ENCODE data around the gene RABL3. TPM values are rescaled to one million over a fixed set of nuclear protein-coding genes. Genes with fewer than 3 reads are reported as not detected.

Gene RABL3
- total and polyA plus RNA-seq, 2 of the 13 experiments (the other 11 are each of a cell fraction or from before 2014, with no cell fraction given), result 4.8 to 31.9 TPM

DNA sequence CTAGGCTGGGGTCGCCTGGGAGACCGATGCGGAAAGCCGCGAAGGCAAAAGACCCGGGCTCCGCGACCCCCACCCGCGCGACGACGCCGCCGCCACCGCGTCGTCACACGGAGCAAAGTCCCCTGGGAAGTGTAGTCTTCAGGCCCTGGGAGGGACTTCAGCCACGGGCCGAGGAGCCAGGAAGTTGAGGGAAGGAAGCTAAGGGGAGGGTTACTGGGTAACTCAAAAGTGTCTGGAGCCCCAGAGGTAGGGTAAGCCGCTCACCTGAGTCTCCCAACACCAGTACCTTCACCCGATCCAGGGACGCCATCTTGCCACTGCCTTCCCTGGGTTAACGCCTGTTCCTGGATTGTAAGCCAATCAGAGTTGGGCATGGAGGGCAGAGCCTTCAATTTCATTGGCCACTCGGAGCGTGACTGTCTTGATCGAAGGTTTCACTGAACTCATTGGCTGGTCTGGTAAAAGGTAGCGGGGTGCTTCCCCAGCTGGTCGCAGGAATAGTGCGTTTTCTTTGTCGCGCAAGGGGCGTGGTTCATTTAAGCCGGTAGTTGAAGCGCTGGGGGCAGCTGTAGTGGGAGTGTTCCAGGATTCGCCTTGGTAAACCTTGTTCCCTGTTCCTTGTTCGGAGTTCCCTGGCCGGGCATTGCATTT, at the start of gene RABL3, which contains the start of gene GTF2E1 (continued):
- TF ChIP-seq, protein P1, sequence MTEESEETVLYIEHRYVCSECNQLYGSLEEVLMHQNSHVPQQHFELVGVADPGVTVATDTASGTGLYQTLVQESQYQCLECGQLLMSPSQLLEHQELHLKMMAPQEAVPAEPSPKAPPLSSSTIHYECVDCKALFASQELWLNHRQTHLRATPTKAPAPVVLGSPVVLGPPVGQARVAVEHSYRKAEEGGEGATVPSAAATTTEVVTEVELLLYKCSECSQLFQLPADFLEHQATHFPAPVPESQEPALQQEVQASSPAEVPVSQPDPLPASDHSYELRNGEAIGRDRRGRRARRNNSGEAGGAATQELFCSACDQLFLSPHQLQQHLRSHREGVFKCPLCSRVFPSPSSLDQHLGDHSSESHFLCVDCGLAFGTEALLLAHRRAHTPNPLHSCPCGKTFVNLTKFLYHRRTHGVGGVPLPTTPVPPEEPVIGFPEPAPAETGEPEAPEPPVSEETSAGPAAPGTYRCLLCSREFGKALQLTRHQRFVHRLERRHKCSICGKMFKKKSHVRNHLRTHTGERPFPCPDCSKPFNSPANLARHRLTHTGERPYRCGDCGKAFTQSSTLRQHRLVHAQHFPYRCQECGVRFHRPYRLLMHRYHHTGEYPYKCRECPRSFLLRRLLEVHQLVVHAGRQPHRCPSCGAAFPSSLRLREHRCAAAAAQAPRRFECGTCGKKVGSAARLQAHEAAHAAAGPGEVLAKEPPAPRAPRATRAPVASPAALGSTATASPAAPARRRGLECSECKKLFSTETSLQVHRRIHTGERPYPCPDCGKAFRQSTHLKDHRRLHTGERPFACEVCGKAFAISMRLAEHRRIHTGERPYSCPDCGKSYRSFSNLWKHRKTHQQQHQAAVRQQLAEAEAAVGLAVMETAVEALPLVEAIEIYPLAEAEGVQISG (CRISPR knock-in tag; IDR thresholded peaks at IDR 0.05), result peak; percentile 75
- TF ChIP-seq HCFC1 (IDR thresholded peaks at IDR 0.05; ENCODE audit: low read depth, low read length) (peak; percentile 73), PHF21A (CRISPR knock-in tag; IDR thresholded peaks at IDR 0.05) (peak; percentile 20; the same call in 1 of the 2 replicates), ZNF792 (CRISPR knock-in tag; IDR thresholded peaks at IDR 0.05) (peak; percentile 57; the same call in 1 of the 2 replicates), KAT8 (CRISPR knock-in tag; IDR thresholded peaks at IDR 0.05) (peak; percentile 94), ASH2L (IDR thresholded peaks at IDR 0.05; ENCODE audit: insufficient read length, low read depth, low read length) (peak; percentile 89), FOXO1 (CRISPR knock-in tag; IDR thresholded peaks at IDR 0.05) (peak; percentile 15), MLXIP (CRISPR knock-in tag; IDR thresholded peaks at IDR 0.05; ENCODE audit: borderline replicate concordance) (no peak), GATA4 (IDR thresholded peaks at IDR 0.05; ENCODE audit: borderline replicate concordance, low read depth) (no peak), BRD4 (CRISPR knock-in tag; IDR thresholded peaks at IDR 0.05) (0 out of 2 replicates have a peak, but pooled peaks have one; percentile 48), YEATS2 (CRISPR knock-in tag; IDR thresholded peaks at IDR 0.05; ENCODE audit: borderline replicate concordance) (peak; percentile 69; the same call in 1 of the 2 replicates), ZNF543 (CRISPR knock-in tag; IDR thresholded peaks at IDR 0.05) (0 out of 2 replicates have a peak, but pooled peaks have one; percentile 45), ERF (CRISPR knock-in tag; IDR thresholded peaks at IDR 0.05) (peak; percentile 72; the same call in 1 of the 2 replicates), GATAD2A (CRISPR knock-in tag; IDR thresholded peaks at IDR 0.05) (peak; percentile 42; the same call in 1 of the 2 replicates), KMT2A (CRISPR knock-in tag; IDR thresholded peaks at IDR 0.05) (peak; percentile 77), ZBTB49 (CRISPR knock-in tag; IDR thresholded peaks at IDR 0.05; ENCODE audit: borderline replicate concordance) (no peak), RNF2 (conservative IDR thresholded peaks at IDR 0.05; ENCODE audit: low read depth) (0 out of 2 replicates have a peak, but pooled peaks have one; percentile 18), RBAK (CRISPR knock-in tag; IDR thresholded peaks at IDR 0.05) (no peak), ZNF264 (CRISPR knock-in tag; IDR thresholded peaks at IDR 0.05) (peak; percentile 34; the same call in 1 of the 2 replicates), KLF15 (CRISPR knock-in tag; IDR thresholded peaks at IDR 0.05; ENCODE audit: borderline replicate concordance) (no peak; the same call in 1 of the 2 replicates)
- TF ChIP-seq, protein P2, sequence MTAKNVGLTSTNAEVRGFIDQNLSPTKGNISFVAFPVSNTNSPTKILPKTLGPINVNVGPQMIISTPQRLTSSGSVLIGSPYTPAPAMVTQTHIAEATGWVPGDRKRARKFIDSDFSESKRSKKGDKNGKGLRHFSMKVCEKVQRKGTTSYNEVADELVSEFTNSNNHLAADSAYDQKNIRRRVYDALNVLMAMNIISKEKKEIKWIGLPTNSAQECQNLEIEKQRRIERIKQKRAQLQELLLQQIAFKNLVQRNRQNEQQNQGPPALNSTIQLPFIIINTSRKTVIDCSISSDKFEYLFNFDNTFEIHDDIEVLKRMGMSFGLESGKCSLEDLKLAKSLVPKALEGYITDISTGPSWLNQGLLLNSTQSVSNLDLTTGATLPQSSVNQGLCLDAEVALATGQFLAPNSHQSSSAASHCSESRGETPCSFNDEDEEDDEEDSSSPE (CRISPR knock-in tag; IDR thresholded peaks at IDR 0.05), result peak; percentile 54

Measured in HepG2 (cell line).